ENCODE data around the gene CSGALNACT2.
A peak's percentile ranks its signal among the peaks of the same experiment; 100 is the strongest.

The CSGALNACT2 gene

DNA sequence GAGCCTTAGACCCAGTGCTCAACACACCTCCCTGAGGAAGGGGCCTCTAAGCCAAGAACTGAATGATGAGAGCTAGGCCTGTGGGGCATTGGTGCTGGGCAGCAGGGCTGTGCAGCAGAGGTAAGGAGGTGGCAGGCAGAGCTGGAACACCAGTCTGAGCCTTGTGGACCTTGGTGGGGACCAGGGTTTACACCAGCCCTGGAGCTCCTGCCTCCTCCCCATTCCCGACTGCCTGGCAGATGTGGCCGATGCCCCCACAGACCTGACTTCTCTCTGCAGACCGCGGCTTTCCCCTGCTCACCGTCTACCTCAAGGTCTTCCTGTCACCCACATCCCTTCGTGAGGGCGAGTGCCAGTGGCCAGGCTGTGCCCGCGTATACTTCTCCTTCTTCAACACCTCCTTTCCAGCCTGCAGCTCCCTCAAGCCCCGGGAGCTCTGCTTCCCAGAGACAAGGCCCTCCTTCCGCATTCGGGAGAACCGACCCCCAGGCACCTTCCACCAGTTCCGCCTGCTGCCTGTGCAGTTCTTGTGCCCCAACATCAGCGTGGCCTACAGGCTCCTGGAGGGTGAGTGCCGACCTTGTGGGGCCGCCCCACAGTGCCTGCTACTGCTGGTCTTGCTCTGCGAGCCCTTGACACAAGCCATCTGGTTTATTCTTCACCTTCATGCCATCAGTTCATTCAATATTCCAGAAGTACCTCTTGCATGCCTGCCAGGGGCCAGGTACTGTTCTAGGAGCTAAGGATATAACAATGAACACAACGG, 36.0 kb upstream of the CSGALNACT2 start:
- H3K9ac ChIP-seq = no peak overlapping the region
- peaks cover 23% of the 10 kb centered on the region for H3K27me3 ChIP-seq
- H4K20me1 ChIP-seq = no peaks in the 10 kb centered on the region

DNA sequence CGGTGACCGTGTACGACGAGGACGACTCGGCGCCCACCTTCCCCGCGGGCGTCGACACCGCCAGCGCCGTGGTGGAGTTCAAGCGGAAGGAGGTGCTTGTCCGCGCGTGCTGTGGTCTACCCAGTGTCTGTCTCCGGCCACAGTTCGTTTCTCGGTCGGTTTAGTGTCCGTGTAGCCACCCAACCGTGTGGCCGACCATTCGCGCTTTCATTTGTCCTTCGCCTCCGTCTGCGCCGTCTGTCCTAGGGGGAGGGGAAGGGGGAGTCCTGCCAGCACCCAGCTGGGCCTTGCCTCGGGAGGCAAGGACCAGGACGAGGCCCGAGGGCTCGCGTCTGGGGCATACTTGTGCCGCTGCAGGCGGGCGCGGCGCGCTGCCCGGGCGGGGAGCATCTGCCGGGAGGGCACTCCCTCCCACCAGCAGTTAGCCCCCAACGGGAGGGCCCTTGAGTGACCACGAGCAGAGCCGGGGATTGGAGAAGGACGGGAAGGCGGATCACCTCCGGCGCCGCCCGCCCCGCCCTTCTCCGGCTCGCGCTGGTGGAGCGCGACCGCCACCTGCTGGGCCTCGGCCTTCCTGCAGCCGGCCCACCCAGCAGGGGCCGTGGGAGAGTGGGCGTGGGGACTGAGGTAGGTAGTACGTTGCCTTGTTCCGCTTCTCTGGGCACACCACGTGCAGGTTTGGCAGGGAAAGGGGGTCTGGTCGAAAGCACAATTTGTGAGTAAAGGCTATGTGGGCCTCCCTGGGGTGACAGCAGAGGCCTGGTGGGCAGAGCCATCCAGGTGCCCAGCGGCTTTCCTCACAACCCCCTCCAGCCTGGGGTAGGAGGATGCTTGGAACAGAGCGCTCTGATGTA, 32.9 kb upstream of the CSGALNACT2 start:
- no peak for TF ChIP-seq Cebpa-rat (IDR thresholded peaks at IDR 0.05)
- Histone ChIP-seq H3K4me3 (peak overlapping the region; percentile 68), H3K27me3 (peaks cover 23% of the 10 kb centered on the region), H3K36me3 (no peaks in the 10 kb centered on the region), H4K20me1 (no peaks in the 10 kb centered on the region), H3K27ac (no peak overlapping the region), H3K4me1 (peaks cover 52% of the 10 kb centered on the region), H3K4me2 (peak overlapping the region; percentile 98), H3K9ac (peak overlapping the region; percentile 64), H3K9me3 (no peaks in the 10 kb centered on the region)

More for the DNA sequence above, 36.0 kb upstream of the CSGALNACT2 start:
- H3K27ac ChIP-seq = no peak overlapping the region
- H3K9me3 ChIP-seq = no peaks in the 10 kb centered on the region
- H3K4me2 ChIP-seq = 0 out of 2 replicates have a peak overlapping the region, but pooled peaks have one; percentile 24
- H3K4me1 ChIP-seq = peaks cover 44% of the 10 kb centered on the region
- no peaks in the 10 kb centered on the region for H3K36me3 ChIP-seq
- TF ChIP-seq Cebpa-rat (IDR thresholded peaks at IDR 0.05) = no peak
- no peak overlapping the region for H3K4me3 ChIP-seq

- Histone ChIP-seq H3K9ac (no peak overlapping the region), H3K4me2 (peak overlapping the region; percentile 98), H3K27ac (no peak overlapping the region), H3K27me3 (peaks cover 23% of the 10 kb centered on the region), H3K4me1 (peaks cover 57% of the 10 kb centered on the region), H3K36me3 (no peaks in the 10 kb centered on the region), H3K9me3 (no peaks in the 10 kb centered on the region), H4K20me1 (no peaks in the 10 kb centered on the region), H3K4me3 (peak overlapping the region; percentile 68; the same call in 1 of the 2 replicates)
- no peak for TF ChIP-seq Cebpa-rat (IDR thresholded peaks at IDR 0.05)
Measured at GRCh38 chr10:43105956-43106229, 32.4 kb upstream of the CSGALNACT2 start.

DNA sequence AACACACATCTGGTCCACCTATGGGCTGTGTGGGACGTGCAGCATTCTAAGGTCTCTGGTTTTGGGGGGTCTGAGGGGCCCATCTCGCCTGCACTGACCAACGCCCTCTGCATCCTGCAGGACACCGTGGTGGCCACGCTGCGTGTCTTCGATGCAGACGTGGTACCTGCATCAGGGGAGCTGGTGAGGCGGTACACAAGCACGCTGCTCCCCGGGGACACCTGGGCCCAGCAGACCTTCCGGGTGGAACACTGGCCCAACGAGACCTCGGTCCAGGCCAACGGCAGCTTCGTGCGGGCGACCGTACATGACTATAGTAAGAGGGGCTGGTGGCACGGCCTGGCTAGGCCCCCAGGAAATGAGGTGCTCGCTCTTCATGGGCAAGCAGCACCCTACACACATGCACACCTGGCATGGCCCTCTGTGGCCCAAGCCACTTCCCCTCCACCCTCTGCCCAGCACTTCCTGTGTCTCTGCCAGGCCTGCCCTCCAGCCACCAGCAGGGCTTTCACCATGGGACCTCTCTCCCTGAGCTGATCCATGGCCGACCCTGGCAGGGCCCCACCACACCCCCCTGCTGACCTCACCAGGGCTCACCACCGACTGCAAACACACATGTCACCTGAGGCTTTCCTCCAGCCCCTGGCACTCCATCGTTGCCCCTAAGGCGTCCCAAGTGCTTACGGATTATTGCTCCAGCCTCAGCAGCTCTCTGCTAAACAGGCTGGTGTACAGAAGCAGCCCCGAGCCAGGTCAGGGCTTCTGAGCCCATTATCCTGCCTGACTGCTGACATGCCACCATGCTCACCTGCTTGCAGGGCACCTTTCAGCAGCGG, 31.8 kb upstream of the CSGALNACT2 start:
- Histone ChIP-seq H3K9me3 (no peaks in the 10 kb centered on the region), H3K9ac (no peak overlapping the region), H3K27ac (no peak overlapping the region), H3K4me1 (peaks cover 57% of the 10 kb centered on the region), H4K20me1 (no peaks in the 10 kb centered on the region), H3K36me3 (no peaks in the 10 kb centered on the region), H3K4me2 (peak overlapping the region; percentile 98), H3K4me3 (no peak overlapping the region), H3K27me3 (peaks cover 23% of the 10 kb centered on the region)
- no peak for TF ChIP-seq Cebpa-rat (IDR thresholded peaks at IDR 0.05)

- Histone ChIP-seq H4K20me1 (no peaks in the 10 kb centered on the region), H3K27ac (no peak overlapping the region), H3K9me3 (no peaks in the 10 kb centered on the region), H3K4me2 (no peak overlapping the region), H3K27me3 (peaks cover 15% of the 10 kb centered on the region), H3K4me1 (peaks cover 69% of the 10 kb centered on the region), H3K9ac (no peak overlapping the region), H3K4me3 (no peak overlapping the region), H3K36me3 (no peaks in the 10 kb centered on the region)
- TF ChIP-seq Cebpa-rat (IDR thresholded peaks at IDR 0.05) = no peak
Measured at GRCh38 chr10:43108951-43109350, 29.3 kb upstream of the CSGALNACT2 start.

DNA sequence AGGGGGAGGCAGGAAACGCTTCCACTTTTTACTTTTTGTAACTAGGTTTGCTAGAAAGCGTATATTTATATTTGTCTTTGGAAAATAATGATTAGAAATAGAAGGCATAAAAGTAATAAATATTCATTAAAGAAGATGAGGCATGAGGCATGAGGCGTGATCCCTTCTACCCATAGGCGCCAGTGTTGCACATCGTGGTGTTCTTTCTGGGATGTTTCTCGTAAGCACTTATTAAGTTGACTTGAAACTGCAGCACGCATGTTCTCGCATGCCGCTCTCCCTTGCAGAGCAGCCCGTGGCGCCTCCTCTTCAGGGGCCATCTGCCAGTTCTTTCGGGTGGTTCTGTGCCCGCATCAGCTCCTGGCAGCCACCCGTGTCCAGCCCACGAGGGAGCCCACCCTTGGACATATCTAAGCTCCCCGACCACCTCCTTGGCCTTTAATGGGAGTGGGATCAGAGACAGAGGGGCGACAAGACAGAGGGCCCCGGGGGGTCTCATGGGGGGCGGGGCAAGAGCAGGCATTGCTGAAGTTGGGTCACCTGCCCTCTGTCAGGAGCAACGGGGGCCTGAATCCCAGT, 28.5 kb upstream of the CSGALNACT2 start:
- H4K20me1 ChIP-seq = no peaks in the 10 kb centered on the region
- H3K9ac ChIP-seq = no peak overlapping the region
- no peaks in the 10 kb centered on the region for H3K36me3 ChIP-seq
- H3K9me3 ChIP-seq = no peaks in the 10 kb centered on the region
- H3K4me2 ChIP-seq = peak overlapping the region; percentile 56
- peaks cover 70% of the 10 kb centered on the region for H3K4me1 ChIP-seq
- no peak for TF ChIP-seq Cebpa-rat (IDR thresholded peaks at IDR 0.05)
- H3K27me3 ChIP-seq = peaks cover 7% of the 10 kb centered on the region
- H3K4me3 ChIP-seq = no peak overlapping the region
- peak overlapping the region; percentile 81; the same call in 1 of the 2 replicates for H3K27ac ChIP-seq

DNA sequence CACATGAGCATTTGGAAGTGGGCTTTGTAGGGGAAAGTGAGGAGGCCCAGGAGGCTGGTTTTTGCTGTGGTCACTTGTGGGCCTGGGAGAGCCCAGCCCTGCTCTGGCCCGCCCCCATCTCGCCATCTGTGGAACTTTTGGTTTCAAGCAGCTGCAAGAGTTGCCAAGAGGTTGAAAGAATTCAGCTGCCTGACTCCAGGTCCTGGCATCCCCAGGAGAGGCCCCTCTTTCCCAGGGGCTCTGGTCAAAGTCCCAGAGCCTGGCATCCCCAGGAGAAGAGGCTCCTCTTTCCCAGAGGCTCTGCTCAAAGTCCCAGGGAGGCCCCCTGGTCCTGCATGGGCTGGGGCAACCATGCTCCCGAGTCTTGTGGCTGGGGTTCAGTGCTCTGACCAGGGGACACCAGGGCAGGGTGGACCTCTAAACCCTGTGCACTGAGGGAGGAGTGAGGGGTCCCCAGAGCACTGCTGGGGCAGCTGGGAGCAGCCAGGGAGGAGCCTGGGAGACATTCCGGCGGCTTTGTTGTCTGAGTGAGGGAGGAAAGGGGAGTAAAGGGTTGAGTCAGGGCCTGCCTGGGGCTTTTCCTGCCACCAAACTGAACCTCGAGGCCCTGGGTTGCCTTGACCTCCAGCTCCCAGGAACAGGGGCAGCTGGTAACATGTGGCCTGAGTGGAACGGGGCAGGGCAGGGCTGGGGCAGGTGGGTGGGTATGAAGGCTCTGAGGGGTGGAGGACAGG, 27.7 kb upstream of the CSGALNACT2 start:
- H3K4me3 ChIP-seq = no peak overlapping the region
- no peak for TF ChIP-seq Cebpa-rat (IDR thresholded peaks at IDR 0.05)
- H3K9ac ChIP-seq = peak overlapping the region; percentile 53
- H3K27me3 ChIP-seq = no peaks in the 10 kb centered on the region
- no peaks in the 10 kb centered on the region for H4K20me1 ChIP-seq
- peak overlapping the region; percentile 56 for H3K4me2 ChIP-seq
- peak overlapping the region; percentile 81 for H3K27ac ChIP-seq
- H3K9me3 ChIP-seq = no peaks in the 10 kb centered on the region
- no peaks in the 10 kb centered on the region for H3K36me3 ChIP-seq
- peaks cover 70% of the 10 kb centered on the region for H3K4me1 ChIP-seq

- no peak overlapping the region for H3K4me3 ChIP-seq
- H3K9me3 ChIP-seq = no peaks in the 10 kb centered on the region
- H3K36me3 ChIP-seq = no peaks in the 10 kb centered on the region
- H4K20me1 ChIP-seq = no peaks in the 10 kb centered on the region
- no peak for TF ChIP-seq Cebpa-rat (IDR thresholded peaks at IDR 0.05)
- H3K9ac ChIP-seq = peak overlapping the region; percentile 53
- H3K4me2 ChIP-seq = peak overlapping the region; percentile 56
- H3K4me1 ChIP-seq = peaks cover 64% of the 10 kb centered on the region
- H3K27ac ChIP-seq = peak overlapping the region; percentile 81
- H3K27me3 ChIP-seq = no peaks in the 10 kb centered on the region
Measured at GRCh38 chr10:43111101-43111500, 27.1 kb upstream of the CSGALNACT2 start.

All from BLaER1 (cell line).